ENCODE results near the gene PDGFRA.
A peak's percentile ranks its signal among the peaks of the same experiment; 100 is the strongest.

PDGFRA gene

DNA sequence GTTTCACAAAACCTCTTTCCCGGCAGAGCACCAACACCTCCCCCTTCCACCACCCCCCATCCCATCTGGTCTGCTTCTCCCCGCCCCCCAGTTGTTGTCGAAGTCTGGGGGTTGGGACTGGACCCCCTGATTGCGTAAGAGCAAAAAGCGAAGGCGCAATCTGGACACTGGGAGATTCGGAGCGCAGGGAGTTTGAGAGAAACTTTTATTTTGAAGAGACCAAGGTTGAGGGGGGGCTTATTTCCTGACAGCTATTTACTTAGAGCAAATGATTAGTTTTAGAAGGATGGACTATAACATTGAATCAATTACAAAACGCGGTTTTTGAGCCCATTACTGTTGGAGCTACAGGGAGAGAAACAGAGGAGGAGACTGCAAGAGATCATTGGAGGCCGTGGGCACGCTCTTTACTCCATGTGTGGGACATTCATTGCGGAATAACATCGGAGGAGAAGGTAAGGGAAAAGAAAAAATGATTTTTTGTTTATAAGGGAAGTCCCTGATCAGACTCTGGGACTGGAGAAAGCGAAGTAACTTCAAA is at the start of gene PDGFRA:
Gene PDGFRA, plus strand, starts transcription at position 333 of the 541 bp plus-strand sequence. CDS start 29,476 bp downstream, outside the sequence.
- DNase-seq = peak; percentile 98

DNA sequence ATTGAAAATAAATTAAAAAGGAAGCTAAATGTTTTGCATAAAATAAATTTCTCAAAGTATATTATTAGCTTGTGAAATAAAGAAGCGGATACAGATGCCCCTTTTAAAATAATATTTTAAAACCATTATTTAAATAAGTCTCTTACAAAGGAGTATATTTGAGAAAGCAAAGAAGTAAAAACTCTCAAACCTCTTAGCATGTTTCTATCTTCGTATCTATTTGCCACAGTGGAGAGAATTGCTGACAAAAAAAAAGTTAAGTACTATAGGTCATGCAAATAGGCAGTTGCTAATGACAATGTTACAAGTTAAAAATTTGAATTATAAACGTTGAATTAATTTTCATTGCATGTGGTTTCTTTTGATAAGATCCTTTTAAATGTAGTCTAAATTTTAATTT is 44.5 kb upstream of the PDGFRA start:
- DNase-seq = no peak

DNA sequence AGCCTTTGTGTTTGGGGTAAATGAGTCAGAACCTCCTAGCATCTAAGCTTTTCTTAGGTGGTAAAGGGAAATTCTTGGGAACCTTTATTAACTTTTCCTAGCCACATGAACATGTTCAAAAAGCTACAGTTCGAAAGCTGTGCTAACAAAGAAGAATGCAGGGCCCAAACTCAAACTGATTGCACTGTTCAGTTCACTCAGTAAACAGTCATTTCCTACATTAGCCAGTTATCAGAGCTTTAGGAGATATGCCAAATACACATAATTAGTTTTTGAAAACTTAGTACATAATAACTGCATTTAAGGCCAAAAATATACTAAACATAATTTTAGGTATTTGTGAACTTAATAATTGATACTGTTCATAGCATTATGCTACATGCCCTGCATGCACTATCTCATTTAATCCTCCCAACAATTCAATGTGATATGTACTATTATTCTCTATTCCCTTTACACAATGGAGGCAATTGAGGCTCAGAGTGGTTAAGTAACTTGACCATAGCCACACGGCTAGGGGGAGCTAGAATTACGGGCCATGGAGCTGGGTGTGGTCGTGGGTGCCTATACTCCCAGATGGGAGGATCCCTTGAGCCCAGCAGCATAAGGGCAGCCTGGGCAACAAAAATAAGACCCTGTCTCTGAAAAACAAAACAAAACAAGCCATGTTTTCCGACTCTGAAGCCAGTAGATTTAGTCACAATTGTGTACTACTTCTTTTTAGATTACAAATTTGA is 43.9 kb upstream of the PDGFRA start:
- no peak for DNase-seq

DNA sequence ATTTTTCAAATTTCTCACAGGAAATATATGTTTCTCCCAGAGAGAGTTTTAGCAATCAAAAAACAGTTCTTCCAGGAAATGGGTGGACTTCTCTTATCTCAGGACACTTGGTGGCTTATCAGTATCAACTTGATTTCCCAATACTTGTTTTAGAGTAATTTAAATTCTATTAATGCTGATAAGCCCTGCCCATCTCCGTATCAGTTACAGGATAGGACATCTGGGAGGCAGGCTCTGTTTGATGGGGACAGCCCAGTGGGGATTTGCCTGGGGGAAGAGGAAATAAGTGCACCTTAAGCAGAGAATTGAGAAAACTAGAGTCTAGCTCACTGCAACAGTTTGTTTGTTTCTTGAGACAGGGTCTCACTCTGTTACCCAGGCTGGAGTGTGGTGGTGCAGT is 43.2 kb upstream of the PDGFRA start:
- no peak for DNase-seq

- DNase-seq = no peak
Observed at GRCh38 chr4:54186371-54186770, 42.7 kb upstream of the PDGFRA start.

DNA sequence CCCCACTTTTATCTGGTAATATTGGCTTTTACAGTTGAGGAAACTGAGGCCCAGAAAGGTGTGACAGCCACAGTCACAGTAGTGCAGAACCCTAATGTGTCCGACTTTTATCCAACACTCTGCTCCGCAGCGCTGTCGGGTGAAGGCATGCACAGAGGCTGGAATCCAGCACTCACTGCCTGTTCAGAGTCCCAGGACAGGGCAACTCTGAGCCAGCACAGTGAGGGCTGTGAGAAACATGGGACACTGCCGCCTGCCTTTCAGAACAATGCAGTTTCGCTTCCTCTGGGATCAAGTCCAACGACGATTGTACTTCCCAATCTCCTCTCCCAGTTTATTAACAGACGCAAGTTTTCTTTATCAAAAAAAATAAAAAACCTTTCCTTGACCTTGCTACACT is 41.9 kb upstream of the PDGFRA start:
- no peak for DNase-seq

- DNase-seq = peak; percentile 64
Observed at GRCh38 chr4:54189140-54189539, 40.0 kb upstream of the PDGFRA start.

GRCh38 chr4:54192811-54193210 is 36.3 kb upstream of the PDGFRA start:
- DNase-seq = no peak

GRCh38 chr4:54197926-54198325 is 31.2 kb upstream of the PDGFRA start:
- DNase-seq = no peak

- DNase-seq = no peak
Observed at GRCh38 chr4:54199919-54200318, 29.2 kb upstream of the PDGFRA start.

- DNase-seq = no peak
Observed at GRCh38 chr4:54209617-54210016, 19.5 kb upstream of the PDGFRA start.

GRCh38 chr4:54213001-54213400 is 16.1 kb upstream of the PDGFRA start:
- DNase-seq = no peak

DNA sequence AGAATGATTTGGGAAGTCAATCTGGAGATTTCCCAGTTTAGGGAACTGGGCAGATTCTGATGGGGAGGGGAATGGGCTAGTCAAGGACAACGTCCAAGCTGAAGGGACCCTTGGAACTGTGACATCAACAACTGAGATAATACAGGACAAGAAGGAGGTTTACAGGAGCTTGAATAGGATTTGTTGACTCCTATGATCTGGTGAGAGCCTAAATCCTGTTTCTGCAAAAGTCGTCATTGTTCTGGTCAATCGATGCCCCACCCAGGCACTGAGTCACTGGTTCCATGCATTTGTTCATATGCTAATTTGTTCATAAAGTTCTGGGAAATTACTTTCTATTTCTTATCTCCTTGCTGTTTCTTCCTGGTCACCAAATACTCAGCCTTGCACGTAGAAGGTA is 15.3 kb upstream of the PDGFRA start:
- DNase-seq = no peak

DNA sequence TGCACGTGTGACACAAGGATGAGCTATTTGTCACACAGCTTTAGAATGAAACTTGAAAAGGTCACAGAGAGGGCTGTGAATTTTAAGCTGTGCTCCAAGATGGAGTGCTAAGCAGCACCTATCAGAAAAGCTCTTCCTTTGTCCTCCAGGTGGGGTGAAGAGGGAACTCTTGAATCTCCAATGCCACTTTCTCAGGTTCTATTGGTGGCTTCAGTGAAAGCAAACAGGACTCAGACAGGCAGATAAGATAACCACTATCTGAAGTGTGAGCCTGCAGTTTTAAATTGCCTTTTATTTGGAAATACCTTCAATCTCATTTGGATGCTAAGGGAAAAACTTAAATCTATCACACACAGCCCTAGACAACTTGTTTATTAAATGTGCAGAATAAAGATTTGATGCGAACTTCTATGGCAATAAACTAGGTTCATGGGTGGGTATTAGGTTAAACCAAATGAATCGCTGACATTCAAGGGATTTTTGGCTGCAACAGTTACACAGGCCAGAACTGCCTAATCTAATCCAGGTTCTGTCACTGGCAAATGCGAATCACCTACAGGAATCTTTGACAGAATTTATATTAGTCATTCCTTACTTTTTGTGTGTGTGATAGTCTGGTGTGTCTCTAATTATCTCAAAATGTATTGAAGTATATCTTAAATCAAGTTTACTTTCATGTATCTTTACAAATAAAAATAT is 13.6 kb upstream of the PDGFRA start:
- DNase-seq = peak; percentile 58

- DNase-seq = peak; percentile 85
Observed at GRCh38 chr4:54217642-54218495, 11.2 kb upstream of the PDGFRA start.

DNA sequence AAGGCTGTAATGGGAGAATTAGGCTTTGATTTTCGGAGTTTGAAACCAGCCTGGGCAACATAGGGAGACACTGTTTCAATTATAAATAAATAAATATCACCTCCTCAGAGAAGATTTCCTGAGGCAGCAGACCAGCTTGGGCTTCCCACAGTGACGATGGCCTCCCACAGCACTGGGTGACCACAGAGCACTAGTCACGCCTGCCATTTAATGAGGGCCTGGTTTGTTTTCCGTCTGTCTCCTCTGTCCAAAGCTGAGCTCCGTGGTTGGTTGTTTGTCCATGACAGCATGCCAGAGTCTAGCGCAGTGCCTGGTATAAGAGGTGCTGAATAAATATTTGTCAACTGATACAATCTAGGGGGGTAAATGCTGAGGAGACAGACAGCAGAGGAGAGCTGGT is 10.4 kb upstream of the PDGFRA start:
- DNase-seq = no peak

GRCh38 chr4:54224996-54225597 is 4.0 kb upstream of the PDGFRA start:
- DNase-seq = peak; percentile 20

GRCh38 chr4:54225598-54226403 is 3.3 kb upstream of the PDGFRA start:
- DNase-seq = peak; percentile 40

GRCh38 chr4:54226404-54227255 is 2.5 kb upstream of the PDGFRA start:
- peak; percentile 78 for DNase-seq

GRCh38 chr4:54227256-54228055 is 1.6 kb upstream of the PDGFRA start:
- peak; percentile 86 for DNase-seq

All from fibroblast of upper back skin (primary cell).